UCSD-AML1 (cell line): ENCODE results near the gene EGFR.

Experiments used
- DNase-seq: peaks from one replicate; lab custom pipeline; 2025; ENCODE audit not compliant: unreplicated experiment; lab: John Stamatoyannopoulos, UW

Gene EGFR

DNA sequence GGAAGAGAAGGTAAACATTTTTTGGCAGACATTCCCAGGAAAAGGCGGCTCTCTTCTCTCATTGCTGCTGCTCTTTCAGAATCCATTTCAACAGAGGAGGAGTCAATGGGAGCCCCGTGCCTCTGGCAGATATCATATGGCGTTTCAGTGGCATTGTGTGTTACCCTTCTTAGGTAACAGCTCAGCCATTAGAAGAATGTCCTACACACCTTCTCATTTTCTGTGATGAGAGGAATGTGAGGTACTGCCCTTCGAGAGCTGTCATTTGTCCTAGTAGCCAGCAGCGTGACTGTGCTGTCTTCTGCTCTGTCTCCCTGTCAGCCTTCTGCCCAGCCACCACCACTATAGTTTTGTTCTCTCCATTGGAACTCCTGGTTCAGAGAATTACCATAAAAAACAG, 102.4 kb downstream of the EGFR start:
- no peak for DNase-seq

DNA sequence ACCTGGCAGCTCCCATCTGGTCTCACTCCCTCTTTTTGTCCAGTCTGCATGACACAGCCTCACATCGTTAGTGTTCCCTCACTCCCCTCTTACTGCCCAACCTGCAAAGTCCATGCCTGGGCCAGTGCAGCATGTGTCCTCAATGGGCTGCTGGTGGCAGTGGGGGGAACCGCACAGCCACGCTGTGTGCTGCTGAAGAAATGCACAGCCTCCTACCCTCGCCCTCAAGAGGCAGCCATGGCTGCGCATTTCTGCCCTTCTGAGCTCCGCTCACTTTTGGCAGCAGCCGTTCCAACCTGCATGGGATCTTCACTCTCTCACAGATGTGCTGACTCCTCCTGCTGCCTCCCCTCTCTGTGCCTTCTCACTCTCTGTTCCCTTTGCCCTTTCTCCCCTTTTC, 103.4 kb downstream of the EGFR start:
- DNase-seq, result no peak

DNA sequence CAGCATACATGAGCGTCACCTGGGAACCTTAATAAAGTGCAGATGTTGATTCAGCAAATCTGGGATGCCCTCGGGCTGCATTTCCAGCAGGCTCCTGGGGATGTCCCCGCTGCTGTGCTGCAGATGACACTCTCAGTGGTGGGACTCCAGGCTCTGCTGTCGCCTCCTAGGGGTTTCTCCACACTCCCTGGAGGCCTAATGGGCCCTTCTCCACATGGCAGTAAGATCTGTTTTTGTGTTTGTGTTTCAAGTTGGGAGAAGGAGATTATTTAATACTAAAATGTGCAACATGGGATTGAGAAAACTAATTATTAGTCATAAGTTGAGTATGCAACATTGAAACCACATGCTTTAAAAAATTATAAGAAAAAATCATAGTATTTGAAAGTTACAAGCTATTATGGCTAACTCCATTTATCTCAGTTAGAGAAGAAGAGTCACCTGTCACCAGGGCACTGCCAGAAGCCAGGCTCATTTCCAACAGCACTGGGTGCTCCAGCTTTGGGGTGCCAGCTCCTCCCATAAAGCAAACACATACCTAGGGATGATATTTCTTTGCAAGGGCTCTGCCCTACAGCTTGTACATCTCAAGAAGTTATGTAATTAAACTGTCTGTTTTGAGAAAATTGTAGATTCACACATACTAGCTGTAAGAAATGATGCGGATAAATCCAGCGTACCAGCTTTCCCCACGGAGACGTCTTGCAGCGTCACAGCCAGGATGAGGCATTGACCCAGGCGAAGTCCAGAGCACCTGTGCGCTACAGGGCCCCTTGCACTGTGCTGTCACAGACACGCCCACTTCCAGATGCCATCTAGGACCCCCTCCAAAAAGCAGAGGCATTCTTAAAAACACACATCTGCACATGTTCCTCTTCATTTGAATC, 106.4 kb downstream of the EGFR start:
- no peak for DNase-seq

DNA sequence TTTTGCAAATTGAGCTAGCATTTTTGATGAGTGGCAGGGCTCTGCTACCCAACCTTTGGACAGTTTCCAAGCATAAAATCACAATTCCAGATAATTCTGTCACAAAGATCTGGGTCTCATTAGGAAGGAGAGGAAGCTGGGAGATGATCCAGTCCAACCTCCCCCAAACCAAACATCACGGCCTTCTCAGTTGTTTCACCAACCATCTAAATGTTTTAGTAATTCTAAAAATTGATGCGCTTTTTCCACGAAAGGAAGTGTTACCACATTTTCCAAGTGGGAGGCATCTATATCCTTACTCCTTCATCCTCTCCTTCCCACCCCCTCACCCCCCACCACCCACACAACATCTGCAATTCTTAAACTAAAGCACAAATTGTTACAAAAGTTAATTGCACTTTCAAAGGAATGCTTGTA, 108.3 kb downstream of the EGFR start:
- DNase-seq, result no peak

DNA sequence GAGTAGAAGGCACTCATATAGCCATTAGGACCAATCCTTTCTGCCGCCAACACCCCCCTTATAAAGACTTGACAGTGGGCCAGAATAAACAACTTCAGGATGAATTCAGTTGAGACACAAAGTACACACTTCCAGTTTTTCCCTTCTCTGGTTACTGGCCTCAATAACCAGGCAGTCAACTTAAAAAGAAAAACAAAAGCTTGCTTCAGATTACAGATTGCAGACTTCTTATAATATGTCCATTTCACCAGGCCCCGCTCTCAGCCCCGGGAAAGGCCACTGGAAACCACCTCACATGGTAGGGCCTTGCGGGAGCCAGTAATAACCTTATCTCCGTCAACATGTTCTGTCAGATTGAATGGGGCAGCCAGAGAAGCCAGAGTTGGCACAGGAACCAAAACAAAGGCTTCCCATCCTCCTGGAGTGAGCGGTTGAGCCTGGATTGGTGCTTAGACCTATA, 108.8 kb downstream of the EGFR start:
- no peak for DNase-seq

DNA sequence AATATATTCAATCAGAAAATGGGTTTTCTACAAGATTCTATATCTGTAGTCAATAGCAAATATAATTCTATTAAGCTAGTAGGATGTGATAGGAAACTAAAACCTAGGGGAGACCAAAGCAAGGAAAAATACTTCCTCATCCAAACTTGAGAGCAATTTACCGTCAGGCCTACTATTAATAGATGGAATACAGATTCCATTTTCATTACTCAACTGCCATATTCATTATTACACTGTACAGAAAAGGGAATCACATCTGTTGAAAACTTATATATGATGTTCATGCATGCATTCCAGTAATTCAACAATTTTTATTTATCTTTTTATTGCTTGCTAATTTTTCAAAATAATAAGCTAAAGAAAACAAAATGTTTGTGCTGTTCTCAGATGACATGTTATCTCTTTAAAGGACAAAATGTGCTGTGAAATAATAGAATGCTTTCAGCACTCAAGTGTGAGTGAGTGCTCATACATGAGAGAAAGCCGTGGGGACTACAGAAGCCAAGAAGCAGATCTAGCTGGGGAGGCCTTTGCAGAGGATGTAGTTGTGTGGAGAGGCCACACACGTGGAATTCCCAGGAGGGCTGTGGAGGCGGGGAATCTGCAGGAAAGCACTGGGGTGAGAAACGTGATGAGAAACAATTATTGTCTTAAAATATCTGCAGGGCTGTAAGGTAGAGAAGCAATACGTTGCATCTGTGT, 110.0 kb downstream of the EGFR start:
- DNase-seq, result no peak

DNA sequence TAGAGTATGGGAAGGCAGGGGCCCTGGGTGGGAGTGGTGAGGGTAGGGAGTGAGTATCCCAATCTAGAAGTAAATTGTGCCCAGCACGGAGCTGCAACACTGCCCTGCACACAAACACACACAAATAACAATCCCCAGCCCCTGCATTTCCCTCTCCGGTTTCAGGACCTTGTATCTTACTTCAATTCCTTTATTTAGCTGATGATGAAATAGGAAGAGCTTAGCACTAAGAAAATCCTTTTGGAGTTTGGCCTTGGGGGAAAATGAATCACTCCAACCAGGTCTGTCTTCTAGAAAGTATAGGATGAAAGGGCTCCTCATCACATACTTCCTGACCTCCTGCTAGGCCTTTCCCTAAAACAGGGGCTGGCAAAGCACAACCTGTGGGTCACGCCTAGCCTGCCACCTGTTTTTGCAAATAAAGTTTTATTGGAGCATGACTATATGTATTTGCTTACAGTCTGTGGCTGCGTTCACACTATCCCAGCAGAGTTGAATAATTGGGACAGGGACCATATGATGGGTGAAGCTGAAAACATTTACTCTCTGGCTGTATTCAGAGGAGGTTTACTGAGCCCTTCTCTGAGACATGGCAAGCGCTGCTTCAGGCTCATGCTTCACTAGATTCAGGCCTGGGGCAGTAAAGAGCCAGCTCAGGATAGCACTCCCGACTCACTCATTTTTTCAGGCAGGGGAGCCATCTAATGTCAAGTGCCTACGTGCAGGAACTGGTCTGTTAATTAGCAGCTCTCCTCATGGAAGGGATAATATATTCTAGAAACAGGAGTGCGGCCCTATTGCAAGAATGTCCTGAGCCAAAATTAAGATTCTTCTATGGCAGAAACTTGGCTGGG, 111.0 kb downstream of the EGFR start:
- DNase-seq, result no peak

DNA sequence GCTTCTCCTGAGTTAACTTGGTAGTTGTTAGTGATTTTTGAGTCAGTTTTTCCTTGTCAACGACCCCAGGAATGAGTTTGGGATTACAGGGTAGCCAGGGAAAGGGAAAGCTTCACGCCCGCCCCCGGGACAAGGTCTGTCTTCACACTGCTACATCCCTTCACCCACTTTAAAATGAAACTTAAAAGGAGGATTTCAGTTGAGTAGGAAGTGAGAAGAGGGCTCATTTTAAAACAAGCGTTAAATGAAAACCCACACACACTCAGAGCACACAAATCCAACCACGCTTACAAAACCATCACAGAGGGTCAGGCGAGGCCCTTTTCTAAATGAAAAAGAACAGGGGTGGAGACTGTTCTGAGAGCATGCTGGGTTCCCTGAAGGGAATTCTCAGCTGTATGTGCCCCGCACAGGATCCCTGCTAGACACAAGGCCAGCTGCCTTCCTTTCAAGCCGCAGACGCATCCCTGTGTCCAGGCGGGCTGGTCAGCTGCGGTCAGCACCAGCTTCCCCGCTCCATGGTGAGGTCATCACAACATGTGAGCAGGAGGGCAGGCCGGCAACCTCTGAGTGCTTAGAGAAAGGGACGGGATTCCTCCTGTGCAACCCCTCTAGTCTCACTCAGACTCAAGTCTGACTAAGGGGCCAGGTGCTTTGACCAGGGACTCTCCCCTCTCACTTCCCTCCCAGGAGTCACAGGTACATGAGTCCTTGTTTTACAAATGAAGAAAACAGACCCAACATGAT, 111.8 kb downstream of the EGFR start:
- no peak for DNase-seq

DNA sequence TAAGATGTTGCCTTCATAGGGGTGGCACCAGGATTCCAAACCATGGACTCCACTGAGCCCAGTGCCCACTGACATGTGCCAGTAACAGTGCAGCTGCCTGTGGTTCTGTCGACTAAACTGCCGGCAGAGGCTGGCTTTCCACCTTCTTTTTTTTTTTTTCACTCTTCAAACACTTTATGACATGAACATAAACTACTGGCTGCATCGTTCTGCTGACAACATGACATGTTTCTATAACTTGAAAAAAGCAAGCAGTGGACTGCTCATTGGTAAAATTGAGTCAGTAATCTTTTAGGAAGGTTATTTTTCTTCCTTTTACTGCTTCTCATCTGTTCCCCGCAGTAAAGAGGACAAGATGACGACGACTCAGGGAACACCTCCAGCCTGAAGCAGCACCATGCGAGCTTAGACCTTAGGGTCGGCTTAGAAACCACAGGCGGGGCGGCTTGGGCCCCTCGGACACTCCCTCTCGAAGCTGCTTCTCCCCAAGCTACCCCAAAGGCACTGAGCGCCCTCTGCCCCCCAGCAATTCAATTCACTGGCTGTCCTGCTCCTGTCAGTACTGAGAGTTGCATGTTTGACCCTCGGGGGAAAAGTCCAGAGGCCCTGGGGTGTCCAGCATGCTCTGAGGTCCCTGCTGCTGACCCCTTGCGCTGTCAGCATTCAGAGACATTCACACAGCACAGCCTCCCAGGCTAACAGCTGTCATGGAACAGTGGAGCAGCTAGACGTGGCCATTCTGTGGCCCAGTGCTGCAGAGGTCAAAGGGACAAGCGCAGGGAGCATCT, 112.5 kb downstream of the EGFR start:
- no peak for DNase-seq

DNA sequence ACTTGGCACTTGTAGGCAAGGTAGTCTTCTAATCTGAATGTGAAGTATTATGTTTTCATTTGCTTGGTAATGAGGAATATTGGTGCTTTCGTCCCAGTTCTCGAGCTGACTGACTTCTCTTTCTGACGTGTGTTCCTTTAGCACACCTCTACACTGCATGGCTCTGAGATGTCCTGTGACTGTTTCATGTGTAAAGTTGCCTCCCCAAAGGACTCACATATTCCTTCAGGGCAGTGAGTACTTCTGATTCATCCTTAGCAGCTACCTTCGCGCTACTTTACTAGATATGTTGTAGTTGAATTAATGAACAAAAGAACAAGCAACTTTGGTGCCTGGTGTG, 113.7 kb downstream of the EGFR start:
- DNase-seq, result no peak

DNA sequence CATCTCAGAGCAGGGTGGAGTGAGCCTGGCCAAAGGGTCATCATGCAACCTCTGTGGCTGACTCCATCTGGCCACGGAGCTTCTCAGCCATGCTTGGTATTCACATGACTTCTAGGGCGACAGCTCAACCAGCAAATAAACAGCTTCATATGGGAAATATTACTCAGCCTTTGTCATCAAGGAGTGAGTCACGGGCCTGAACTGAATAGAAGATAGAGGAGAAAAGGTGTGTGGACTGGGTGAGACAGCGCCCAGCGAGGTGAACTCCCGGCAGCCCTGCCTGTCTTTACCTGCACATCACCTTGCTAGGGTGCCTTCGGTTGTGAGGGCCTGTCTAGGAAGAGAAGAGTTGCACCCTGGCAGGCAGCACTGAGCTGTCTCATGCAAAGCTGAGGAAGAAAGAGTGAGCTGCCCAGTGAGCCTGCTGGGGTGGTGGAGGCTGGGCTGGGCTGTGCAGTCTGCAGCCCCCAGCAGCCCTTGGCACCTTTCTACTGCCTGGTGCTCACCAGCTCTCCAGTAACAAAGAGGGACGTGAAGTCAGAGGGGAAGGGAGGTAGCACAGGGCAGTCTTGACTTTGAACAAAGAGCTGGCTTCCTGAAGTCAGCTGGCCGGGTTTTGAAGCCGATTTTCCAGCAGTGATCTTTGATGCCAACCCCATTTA, 114.2 kb downstream of the EGFR start:
- DNase-seq, result no peak

DNA sequence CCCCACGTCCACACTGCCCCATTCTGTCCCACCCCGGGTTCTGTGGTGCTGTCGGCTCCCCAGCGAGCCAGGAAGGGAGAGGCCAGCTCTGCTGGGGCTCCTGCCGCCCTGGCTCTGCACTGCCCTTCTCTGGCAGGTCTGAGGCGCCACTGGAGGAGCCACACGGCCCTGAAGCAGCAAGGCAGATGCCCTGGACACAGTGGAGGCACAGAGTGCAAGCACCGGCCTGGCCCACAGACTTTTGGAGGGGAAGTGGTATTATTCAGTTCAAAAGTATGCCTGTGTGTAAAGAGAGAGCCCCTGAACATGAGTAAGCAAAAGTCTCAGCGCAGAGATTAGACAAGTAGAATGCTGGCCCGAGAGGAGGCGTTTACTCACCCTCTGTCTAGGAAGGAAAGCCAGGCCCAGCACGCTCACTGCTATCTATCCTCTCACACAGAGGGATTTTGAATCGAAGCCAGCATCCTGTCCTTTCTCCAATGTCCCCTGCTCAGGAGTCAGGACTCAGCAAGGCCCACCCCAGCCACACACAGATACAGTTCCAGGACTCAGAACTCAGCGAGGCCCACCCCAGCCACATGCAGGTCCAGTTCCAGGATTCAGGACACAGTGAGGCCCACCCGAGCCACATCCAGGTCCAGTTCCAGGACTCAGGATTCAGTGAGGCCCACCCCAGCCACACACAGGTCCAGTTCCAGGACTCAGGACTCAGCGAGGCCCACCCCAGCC, 115.0 kb downstream of the EGFR start:
- DNase-seq, result no peak

DNA sequence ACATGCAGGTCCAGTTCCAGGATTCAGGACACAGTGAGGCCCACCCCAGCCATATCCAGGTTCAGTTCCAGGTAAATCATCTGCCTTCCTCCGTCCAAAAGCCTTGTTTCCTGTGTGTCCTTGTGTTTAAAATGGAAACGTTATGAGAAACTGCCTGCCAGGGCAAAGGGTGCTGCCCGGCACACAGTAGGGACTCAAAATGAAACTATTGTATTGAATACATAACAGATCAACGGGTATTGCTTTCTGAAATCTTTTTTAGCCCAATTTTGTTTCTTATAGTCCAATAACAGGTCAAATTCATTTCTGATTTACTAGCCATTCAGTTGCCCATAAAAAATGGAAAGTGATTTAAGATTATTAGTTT, 115.5 kb downstream of the EGFR start:
- no peak for DNase-seq

DNA sequence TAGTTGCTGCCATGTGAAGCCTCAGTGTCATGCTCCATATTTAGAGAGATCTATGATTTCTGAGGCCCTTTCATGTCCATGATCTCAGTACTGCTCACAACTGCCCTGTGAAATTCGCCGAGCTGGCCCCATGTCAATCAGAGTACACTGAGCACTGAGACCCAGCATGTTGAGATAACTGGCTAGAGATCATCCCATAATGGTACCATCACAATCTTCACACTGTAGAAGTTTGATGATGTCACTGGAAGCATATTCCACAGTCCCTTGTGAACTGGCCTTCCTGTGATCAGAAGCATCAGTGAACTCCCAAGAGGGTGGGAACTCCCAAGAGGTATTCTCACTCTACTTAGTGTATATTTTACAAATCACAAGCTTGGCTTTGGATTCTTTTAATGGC, 116.0 kb downstream of the EGFR start:
- DNase-seq, result no peak

DNA sequence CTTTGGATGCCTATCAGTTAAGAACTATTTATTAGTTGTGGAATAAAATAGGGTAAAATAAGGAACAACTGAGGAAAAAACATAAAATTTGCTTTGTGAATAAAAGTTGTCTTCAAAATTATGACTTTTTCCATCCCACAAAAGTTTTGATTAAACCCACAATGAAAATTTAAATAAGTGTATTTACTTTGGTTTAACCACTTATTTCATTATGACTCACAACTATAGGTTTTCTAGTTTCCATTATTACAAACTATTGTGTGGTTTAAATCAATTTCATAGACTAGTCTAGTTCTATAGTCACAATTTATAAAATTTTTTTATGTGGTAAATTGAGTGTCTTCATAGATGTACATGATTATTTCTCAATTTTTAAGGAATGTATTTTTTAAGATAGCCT, 116.6 kb downstream of the EGFR start:
- DNase-seq, result no peak

DNA sequence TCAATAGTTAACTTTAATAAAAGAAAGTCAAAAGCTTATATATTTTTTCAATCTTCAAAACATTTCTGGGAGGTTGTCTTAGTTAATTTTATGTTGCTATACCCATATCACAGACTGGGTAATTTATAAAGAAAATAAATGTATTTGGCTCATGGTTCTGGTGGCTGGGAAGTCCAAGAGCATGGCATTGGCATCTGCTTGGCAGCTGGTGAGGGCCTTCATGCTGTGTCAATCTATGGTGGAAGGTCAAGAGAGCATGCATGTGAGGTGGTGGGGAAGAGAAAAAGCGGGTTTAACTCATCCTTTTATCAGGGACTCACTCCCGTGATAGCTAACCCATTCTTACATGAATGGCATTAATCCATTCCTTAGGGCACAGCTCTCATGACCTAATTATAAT, 119.8 kb downstream of the EGFR start:
- no peak for DNase-seq

DNA sequence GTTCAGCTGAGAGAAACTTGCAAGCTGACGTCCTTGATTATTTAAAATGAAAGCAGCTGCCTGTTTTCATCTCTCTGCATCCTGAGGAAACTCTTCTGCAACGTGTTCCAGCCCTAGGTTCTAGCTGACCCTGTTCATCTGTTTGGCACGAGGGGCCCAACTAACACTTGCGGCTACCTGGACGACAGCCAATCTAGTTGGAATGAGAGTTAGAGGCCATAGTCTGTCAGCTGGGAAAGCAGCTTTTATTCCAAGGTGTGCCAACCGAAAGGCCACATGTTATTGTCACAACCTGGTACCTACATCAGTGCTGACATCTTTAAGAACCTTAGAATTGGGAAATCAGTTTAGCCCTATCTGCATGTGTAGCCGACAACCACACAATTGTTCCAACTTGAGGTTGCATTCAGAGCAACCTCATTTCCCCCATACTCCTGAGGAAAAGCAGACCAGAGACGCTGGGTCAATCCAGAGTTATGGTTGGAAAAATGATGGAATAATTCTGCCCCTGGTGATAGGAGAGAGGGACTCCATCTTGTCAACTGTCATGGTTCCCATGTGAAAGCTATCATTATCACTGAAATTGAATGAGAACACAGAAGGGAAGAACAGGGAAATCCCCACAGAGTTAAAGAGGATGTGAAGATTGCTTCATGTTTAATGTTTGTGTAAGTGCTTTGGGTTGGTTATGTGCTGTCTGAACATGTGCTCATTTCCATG, 121.6 kb downstream of the EGFR start:
- no peak for DNase-seq

DNA sequence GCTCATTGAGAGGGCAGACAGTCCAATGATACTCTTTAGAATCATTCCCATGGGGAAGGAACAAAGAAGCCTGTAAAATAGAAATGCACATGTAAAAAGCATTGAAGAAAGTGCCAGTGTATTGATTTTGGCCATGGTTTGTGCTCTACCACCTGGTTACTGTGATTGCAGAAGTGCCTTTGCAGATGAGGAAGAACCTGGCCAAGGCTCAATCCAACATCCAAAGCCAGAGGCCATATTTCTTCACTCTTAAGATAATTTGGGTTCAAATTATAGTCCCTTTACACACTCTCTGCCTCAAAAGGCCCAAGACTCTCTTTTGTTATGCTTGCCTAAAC, 122.1 kb downstream of the EGFR start:
- no peak for DNase-seq
